GDM1 (cell line): ENCODE measurements around the gene IL18R1.
"Not testable (repeated sequence)": the region's sequence is repeated elsewhere in the genome, so short reads cannot be mapped to it uniquely, and the experiment has no call there.

Experiments used
- DNase-seq: peaks from one replicate; lab custom pipeline; 2025; lab: John Stamatoyannopoulos, UW

Gene IL18R1, protein sequence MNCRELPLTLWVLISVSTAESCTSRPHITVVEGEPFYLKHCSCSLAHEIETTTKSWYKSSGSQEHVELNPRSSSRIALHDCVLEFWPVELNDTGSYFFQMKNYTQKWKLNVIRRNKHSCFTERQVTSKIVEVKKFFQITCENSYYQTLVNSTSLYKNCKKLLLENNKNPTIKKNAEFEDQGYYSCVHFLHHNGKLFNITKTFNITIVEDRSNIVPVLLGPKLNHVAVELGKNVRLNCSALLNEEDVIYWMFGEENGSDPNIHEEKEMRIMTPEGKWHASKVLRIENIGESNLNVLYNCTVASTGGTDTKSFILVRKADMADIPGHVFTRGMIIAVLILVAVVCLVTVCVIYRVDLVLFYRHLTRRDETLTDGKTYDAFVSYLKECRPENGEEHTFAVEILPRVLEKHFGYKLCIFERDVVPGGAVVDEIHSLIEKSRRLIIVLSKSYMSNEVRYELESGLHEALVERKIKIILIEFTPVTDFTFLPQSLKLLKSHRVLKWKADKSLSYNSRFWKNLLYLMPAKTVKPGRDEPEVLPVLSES

GRCh38 chr2:102355526-102356380 is at the start of gene IL18R1:
Gene IL18R1, plus strand, starts transcription at chr2:102355796. Its CDS starts 6,865 bp downstream, at chr2:102362661.
- DNase-seq, result peak; percentile 50

- DNase-seq, result no peak
Measured at GRCh38 chr2:102306125-102306524, 49.5 kb upstream of the IL18R1 start.

DNA sequence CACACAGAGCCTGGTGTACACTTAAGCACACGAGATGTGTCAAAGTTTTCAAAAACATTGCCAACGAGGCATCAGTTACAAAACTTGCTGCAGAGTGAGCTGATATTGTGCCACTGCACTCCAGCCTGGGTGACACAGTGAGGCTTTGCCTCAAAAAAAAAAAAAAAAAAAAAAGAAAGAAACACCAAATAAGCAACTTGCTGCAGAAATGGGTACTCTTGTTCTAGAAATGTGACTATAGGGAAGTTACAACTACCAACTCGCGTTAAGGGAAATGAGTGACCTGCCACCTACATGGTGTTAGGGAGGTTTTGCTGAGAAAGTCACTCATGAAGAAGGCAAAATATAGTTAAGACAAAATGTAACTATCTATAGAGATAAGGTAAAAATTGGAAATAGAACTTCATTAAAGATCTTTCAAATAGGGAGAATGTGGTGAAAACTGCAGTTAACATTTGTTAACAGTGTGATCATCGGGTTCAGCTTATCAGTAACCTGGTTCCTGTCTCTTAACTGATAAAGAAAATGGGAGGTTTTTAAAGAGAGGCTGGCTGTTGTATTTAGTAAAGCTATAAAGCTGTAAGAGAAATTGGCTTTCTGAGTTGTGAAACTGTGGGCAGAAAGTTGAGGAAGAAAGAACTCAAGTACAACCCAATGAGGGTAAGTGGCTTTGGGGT is 44.5 kb upstream of the IL18R1 start, which contains the start of gene IL1RL1:
TSS of gene IL1RL1 (plus strand) at position 600 of the 677 bp plus-strand sequence. CDS start 26,702 bp downstream, outside the sequence.
- DNase-seq, result no peak

- DNase-seq, result no peak
Measured at GRCh38 chr2:102313025-102313424, 42.6 kb upstream of the IL18R1 start.

DNA sequence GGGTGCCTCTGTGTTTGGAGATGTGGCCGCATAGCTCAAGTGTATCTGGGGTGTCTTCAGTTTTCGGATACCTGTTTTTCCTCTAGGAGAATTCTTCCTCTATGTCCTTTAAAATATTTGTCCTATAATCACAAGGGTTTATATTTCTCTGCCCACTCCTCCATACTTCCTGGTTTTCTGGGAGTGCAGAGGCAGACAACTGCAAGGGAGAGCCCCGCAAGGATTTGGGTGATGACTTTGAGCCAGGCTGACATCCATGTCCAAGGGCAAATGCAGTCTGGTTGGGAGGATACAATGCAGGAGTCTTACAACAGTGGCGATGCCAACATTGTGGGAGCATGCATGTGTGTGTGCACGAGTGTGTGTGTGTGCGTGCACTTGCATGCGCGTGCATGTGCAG is 42.1 kb upstream of the IL18R1 start:
- no peak for DNase-seq

GRCh38 chr2:102313950-102314349 is 41.6 kb upstream of the IL18R1 start:
- no peak for DNase-seq

DNA sequence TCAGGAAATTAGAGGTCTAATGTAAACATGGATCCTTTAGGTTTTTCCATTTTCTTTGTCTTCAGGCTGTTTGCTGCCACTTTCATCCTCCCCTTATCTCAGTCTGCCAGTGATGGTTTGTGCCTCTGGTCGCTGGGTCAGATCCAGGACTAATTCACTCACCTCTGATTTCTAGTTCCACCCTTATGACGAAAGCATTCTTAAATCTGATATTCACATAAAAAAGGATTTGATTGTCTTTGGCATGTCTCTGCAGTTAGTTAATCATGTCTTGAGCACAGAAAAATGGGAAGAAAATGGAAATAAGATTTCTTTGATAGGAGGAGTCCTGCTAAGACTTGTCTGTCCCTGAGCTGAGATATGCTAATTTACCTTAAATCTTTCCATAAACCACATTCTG is 39.7 kb upstream of the IL18R1 start:
- DNase-seq, result no peak

GRCh38 chr2:102317715-102318114 is 37.9 kb upstream of the IL18R1 start:
- DNase-seq, result no peak

DNA sequence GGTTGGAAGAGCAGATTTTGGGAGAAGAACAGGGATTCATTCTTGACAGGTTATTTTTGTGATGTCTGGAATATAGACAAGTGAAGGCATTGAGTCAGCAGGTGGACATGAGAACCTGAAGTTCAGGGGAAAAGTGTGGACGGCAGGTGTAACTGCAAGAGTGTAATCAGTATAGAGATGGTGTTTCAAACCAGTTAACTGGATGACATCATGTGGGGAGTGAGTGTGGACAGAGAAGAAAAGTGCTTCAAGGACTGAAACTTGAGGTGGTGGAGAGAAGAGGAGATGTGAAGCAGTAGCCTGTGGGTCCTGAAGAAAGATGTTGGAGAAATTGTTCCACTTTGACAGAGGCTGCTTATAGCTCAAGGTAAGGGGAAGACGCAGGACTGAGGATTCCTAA is 37.2 kb upstream of the IL18R1 start:
- no peak for DNase-seq

- DNase-seq, result no peak
Measured at GRCh38 chr2:102321941-102322719, 33.5 kb upstream of the IL18R1 start.

GRCh38 chr2:102324914-102325313 is 30.7 kb upstream of the IL18R1 start:
- DNase-seq, result not testable (repeated sequence)

- DNase-seq, result no peak
Measured at GRCh38 chr2:102331311-102331980, 24.1 kb upstream of the IL18R1 start.

DNA sequence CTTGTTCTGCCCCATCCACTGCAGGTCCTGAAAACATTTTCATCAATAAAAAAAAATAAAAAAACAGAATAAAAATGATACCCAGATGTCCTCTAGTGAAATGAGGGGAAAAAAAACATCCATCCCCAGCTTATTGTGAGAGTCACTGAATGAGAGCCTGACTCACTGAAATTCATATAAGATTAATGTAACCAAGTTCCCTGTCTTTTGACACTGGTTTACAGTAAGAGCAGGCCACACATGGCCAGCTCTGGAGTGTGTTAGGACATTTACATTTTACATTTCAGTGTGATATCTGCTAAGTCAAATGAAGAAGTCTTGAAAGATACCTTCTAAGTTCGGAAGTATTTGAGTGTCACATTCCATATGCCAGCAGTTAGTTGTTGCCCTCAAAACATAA is 21.1 kb upstream of the IL18R1 start:
- no peak for DNase-seq

DNA sequence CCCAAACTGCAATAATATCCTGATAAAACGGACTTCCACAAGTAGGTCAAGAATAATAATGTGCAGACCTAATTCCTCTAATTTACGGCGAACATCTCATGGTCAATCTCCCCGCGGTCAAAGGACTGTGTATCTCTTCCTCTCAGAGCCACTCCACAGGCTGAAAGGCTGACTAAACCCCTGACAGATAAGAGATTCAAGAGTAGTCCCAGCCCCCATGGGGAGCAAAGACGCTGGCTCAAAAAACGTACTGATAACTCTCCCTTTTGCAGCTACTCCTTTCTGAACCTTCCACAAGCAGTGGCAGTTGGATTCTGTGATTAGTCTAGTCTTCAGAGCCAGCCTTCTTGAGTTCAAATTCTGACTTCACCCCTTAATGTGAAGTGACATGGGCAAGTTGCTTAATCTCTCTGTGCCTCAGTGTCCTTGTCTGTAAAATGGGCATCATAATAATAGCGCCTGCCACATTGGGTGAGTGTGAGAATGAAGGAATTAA is 19.7 kb upstream of the IL18R1 start:
- DNase-seq, result no peak

DNA sequence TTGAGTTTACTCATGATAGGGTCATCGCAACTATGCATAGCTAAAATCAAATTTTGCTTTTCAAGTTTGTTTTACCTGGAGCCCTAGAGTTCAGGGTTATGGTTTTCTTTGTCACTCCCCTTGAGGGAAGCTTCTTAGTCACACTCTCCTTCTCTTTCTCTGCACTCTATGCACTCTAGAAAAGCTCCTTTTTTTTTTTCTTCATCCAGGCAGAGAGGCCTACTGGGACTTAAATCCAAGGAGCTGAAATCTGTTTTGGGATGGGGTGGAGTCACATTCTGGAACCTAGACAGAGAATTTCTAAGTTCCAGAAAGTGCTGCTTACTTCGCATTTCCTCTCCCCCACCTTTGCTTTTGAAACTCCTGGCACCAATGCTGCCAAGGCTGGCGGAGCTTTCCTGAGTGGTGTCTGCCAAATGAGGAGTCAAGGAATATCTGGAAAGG is 19.1 kb upstream of the IL18R1 start:
- DNase-seq, result no peak

- no peak for DNase-seq
Measured at GRCh38 chr2:102337012-102337411, 18.6 kb upstream of the IL18R1 start.

DNA sequence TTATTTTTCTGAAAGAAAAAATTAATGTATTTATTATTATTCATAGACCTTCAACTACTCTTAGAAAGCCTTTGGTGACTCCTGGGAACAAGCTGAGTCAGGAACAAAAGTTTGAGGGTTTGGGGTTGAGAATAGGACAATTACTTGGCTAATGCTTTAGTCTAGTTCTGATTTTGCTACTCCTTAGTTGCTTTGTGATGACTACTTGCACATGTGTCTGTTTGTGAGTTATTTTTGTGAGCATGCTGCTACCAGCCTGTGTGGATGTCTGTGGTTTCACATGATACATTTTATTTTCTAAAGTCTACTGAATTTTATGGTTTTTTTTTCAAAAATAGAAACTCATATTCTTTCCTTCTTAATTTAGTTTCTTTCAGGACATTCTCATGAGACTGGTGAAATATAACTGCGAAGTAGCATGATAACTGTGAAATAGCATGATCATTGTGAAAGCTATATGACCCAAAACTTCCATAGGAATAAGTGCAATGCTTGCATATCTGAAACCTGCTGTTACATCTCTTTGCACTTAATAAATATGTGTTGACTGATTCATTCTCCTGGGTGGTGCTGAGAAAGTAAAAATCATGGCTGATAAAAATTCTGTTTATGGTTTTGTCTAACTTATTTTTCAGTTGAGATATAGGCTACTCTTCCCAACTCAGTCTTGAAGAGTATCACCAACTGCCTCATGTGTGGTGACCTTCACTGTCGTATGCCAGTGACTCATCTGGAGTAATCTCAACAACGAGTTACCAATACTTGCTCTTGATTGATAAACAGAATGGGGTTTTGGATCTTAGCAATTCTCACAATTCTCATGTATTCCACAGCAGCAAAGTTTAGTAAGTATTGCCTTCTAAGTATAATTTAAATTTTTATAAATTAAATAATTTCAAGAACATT is 17.9 kb upstream of the IL18R1 start:
- DNase-seq, result no peak

GRCh38 chr2:102340778-102341177 is 14.8 kb upstream of the IL18R1 start:
- no peak for DNase-seq

GRCh38 chr2:102342888-102343287 is 12.7 kb upstream of the IL18R1 start:
- no peak for DNase-seq
